C4-2B (cell line): ENCODE results near the gene SOX14.

Experiments
- H3K27ac ChIP-seq: fragments of 450-650 bp; 2 replicates; pipeline ENCODE4 v1.5.1; 2017
- CTCF ChIP-seq: fragments of 450-650 bp; conservative IDR thresholded peaks from 2 replicates; pipeline ENCODE4 v1.5.1; 2017; ENCODE audit warnings: mild to moderate bottlenecking
- ZFX ChIP-seq: fragments of 450-650 bp; IDR thresholded peaks from 2 replicates; pipeline ENCODE4 v1.6.1; 2017

SOX14 gene

GRCh38 chr3:137764001-137764433, at the start of gene SOX14:
TSS of gene SOX14 (plus strand) at chr3:137764315. CDS start at chr3:137764785, 470 bp downstream.
- TF ChIP-seq ZFX (no peak), CTCF (no peak)
- H3K27ac ChIP-seq = no peak within 1 kb of the TSS

GRCh38 chr3:137714551-137714950, 49.6 kb upstream of the SOX14 start:
- TF ChIP-seq CTCF (0 out of 2 replicates have a peak, but pooled peaks have one; percentile 3), ZFX (no peak)
- H3K27ac ChIP-seq = no peak overlapping the region

GRCh38 chr3:137724240-137724639, 39.9 kb upstream of the SOX14 start:
- TF ChIP-seq CTCF (no peak), ZFX (no peak)

GRCh38 chr3:137737208-137737607, 26.9 kb upstream of the SOX14 start:
- H3K27ac ChIP-seq = no peak overlapping the region
- TF ChIP-seq ZFX = no peak
- no peak for TF ChIP-seq CTCF

More at GRCh38 chr3:137724240-137724639, 39.9 kb upstream of the SOX14 start:
- H3K27ac ChIP-seq = no peak overlapping the region

GRCh38 chr3:137738710-137739109, 25.4 kb upstream of the SOX14 start:
- H3K27ac ChIP-seq = no peak overlapping the region
- TF ChIP-seq ZFX (no peak), CTCF (no peak)

- TF ChIP-seq ZFX (no peak), CTCF (no peak)
- H3K27ac ChIP-seq = no peak overlapping the region
These were observed 20.5 kb upstream of the SOX14 start for GRCh38 chr3:137743608-137744007.

- no peak overlapping the region for H3K27ac ChIP-seq
- TF ChIP-seq CTCF (no peak), ZFX (no peak)
These were observed 17.3 kb upstream of the SOX14 start for GRCh38 chr3:137746808-137747207.
